ENCODE results near the gene TRERF1.
"Not testable (repeated sequence)": the region's sequence is repeated elsewhere in the genome, so short reads cannot be mapped to it uniquely, and the experiment has no call there.

TRERF1 gene

GRCh38 chr6:42451333-42452170, at the start of gene TRERF1:
TSS of gene TRERF1 (minus strand) at chr6:42451926. CDS start at chr6:42269590, 182,336 bp downstream.
- DNase-seq: peak; percentile 93 to 95

- DNase-seq: peak in 1 of 2 experiments; percentile 15
Measured at GRCh38 chr6:42498473-42499128, 46.9 kb upstream of the TRERF1 start.

GRCh38 chr6:42493914-42494539, 42.3 kb upstream of the TRERF1 start:
- DNase-seq: no peak

GRCh38 chr6:42488129-42488528, 36.4 kb upstream of the TRERF1 start:
- no peak for DNase-seq

GRCh38 chr6:42484261-42484660, 32.5 kb upstream of the TRERF1 start:
- no peak for DNase-seq

GRCh38 chr6:42482174-42482573, 30.4 kb upstream of the TRERF1 start:
- DNase-seq: no peak

- no peak for DNase-seq
Measured at GRCh38 chr6:42471714-42472113, 20.0 kb upstream of the TRERF1 start.

- DNase-seq: no peak
Measured at GRCh38 chr6:42471142-42471541, 19.4 kb upstream of the TRERF1 start.

GRCh38 chr6:42468273-42468672, 16.5 kb upstream of the TRERF1 start:
- no peak for DNase-seq

GRCh38 chr6:42467651-42468050, 15.9 kb upstream of the TRERF1 start:
- DNase-seq: no peak

- not testable (repeated sequence) for DNase-seq
Measured at GRCh38 chr6:42466470-42466869, 14.7 kb upstream of the TRERF1 start.

- no peak for DNase-seq
Measured at GRCh38 chr6:42462474-42462972, 10.8 kb upstream of the TRERF1 start.

- DNase-seq: no peak
Measured at GRCh38 chr6:42460883-42461282, 9.2 kb upstream of the TRERF1 start.

- DNase-seq: no peak
Measured at GRCh38 chr6:42459888-42460287, 8.2 kb upstream of the TRERF1 start.

GRCh38 chr6:42454428-42454791, 2.7 kb upstream of the TRERF1 start:
- no peak for DNase-seq

GRCh38 chr6:42453654-42454427, 2.1 kb upstream of the TRERF1 start:
- DNase-seq: peak; percentile 22 to 44

GRCh38 chr6:42453031-42453653, 1.4 kb upstream of the TRERF1 start:
- DNase-seq: peak; percentile 76 to 85

GRCh38 chr6:42452171-42453030, 675 bp upstream of the TRERF1 start:
- peak; percentile 64 to 83 for DNase-seq

- DNase-seq: peak; percentile 59 to 66
Measured at GRCh38 chr6:42450477-42451332, 1.0 kb downstream of the TRERF1 start.

- DNase-seq: peak in 1 of 2 experiments; percentile 35
Measured at GRCh38 chr6:42449917-42450476, 1.7 kb downstream of the TRERF1 start.

Data from NCI-H524 (cell line).